Vagina (tissue), 2 donors: ENCODE data around the gene ELMO2. TPM values are rescaled to one million over a fixed set of nuclear protein-coding genes. Genes with fewer than 3 reads are reported as not detected.

ENCODE experiments used
- DNase-seq, 2 donors: peaks; one replicate each; pipeline ENCODE4 v3.0.0-alpha.2; 2017; ENCODE audit errors: extremely low spot score in 2 of 2
- H3K27ac ChIP-seq: fragments of 200-600 bp; sonication (generic); one replicate; pipeline ENCODE4 v1.5.1; 2019
- H3K27me3 ChIP-seq: fragments of 200-600 bp; sonication (generic); one replicate; pipeline ENCODE4 v1.5.1; 2019
- H3K36me3 ChIP-seq, 2 donors: fragments of 200-600 bp; sonication (generic); one replicate each; pipeline ENCODE4 v1.5.1; 2017 to 2019
- H3K4me1 ChIP-seq: fragments of 200-600 bp; sonication (generic); one replicate; pipeline ENCODE4 v1.5.1; 2019
- H3K4me3 ChIP-seq, 2 donors: fragments of 200-600 bp; sonication (generic); 1 replicate in 1 of 2; 2 replicates in 1 of 2; pipeline ENCODE4 v1.5.1; 2016 to 2019
- H3K9me3 ChIP-seq: fragments of 200-600 bp; sonication (generic); one replicate; pipeline ENCODE4 v1.5.1; 2019
- CTCF ChIP-seq, 3 experiments: fragments of 450-650 bp in 2 of 3; fragments of 200-600 bp in 1 of 3; sonication (generic) in 1 of 3; IDR thresholded peaks; one replicate each; pipeline ENCODE4 v1.5.1; 2017 to 2019; ENCODE audit warnings: antibody characterized with exemption in 3 of 3, mild to moderate bottlenecking in 2 of 3, moderate library complexity in 2 of 3
- POLR2A ChIP-seq, 2 donors: fragments of 450-650 bp; IDR thresholded peaks; one replicate each; pipeline ENCODE4 v1.6.1; 2017; ENCODE audit warnings: antibody characterized with exemption in 2 of 2, mild to moderate bottlenecking in 2 of 2, moderate library complexity in 2 of 2
- POLR2AphosphoS5 ChIP-seq, 2 donors: sonication (generic); formaldehyde crosslinking; IDR thresholded peaks; one replicate each; pipeline ENCODE4 v1.9.0; 2017; ENCODE audit warnings: antibody characterized with exemption in 2 of 2, mild to moderate bottlenecking in 2 of 2, low read depth in 1 of 2; ENCODE audit not compliant: insufficient read depth in 1 of 2
- intact Hi-C: fragments of 100-400 bp; cut with DNase I; formaldehyde crosslinking; loops from one replicate; pipeline ENCODE4 v1.15.1; 2023
- total RNA-seq: library from RNA; depleted of rRNA; stranded (reverse); fragments of >200 nt; gene quantifications from one replicate; pipeline ENCODE4 v1.2.3, GENCODE V29; 2016

ELMO2 gene
- total RNA-seq, 1 donor from 2014 or later, result 73.9 TPM

- DNase-seq, result no peak
- Histone ChIP-seq H3K27me3 (no peaks in the 10 kb centered on the region), H3K4me3 (no peak overlapping the region), H3K9me3 (no peaks in the 10 kb centered on the region), H3K27ac (no peak overlapping the region), H3K4me1 (no peaks in the 10 kb centered on the region), H3K36me3 (no peaks in the 10 kb centered on the region)
- TF ChIP-seq CTCF (IDR thresholded peaks at IDR 0.05) (no peak), POLR2A (IDR thresholded peaks at IDR 0.05) (no peak), POLR2AphosphoS5 (IDR thresholded peaks at IDR 0.05; ENCODE audit: insufficient read depth in 1 of 2, low read depth in 1 of 2) (peak in 1 of 2 donors; percentile 19)
- intact Hi-C loops, result no loop called here
Observed at GRCh38 chr20:46423882-46424482, 17.6 kb upstream of the ELMO2 start.

DNA sequence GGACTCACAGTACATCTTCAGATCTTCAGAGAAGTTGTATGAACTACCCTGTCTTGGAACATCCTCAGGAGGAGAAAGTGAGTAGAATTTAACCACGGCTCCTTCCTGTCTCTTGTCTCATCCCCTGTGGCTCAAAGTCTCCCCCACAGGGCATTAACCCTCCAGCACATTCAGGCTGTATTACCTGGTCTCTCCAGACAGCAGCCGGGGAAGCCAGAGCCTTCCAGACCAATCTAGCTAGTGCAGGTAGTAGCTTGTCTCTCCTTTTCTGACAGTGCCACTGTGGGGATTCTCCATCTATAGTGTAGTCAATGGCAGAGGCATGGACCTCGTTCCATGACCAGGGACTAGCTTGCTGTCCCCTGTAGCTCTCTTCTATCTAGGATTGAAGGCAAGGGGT is 16.9 kb upstream of the ELMO2 start:
- H3K36me3 ChIP-seq, result no peaks in the 10 kb centered on the region
- no peak overlapping the region for H3K27ac ChIP-seq
- no peak for DNase-seq
- no peaks in the 10 kb centered on the region for H3K27me3 ChIP-seq
- H3K4me1 ChIP-seq, result no peaks in the 10 kb centered on the region
- intact Hi-C loops, result no loop called here
- no peaks in the 10 kb centered on the region for H3K9me3 ChIP-seq
- TF ChIP-seq CTCF (IDR thresholded peaks at IDR 0.05), result no peak
- TF ChIP-seq POLR2A (IDR thresholded peaks at IDR 0.05), result no peak
- no peak for TF ChIP-seq POLR2AphosphoS5 (IDR thresholded peaks at IDR 0.05; ENCODE audit: insufficient read depth in 1 of 2, low read depth in 1 of 2)
- no peak overlapping the region for H3K4me3 ChIP-seq

- no peak for TF ChIP-seq POLR2AphosphoS5 (IDR thresholded peaks at IDR 0.05; ENCODE audit: insufficient read depth in 1 of 2, low read depth in 1 of 2)
- no peak for TF ChIP-seq CTCF (IDR thresholded peaks at IDR 0.05)
- no peak for TF ChIP-seq POLR2A (IDR thresholded peaks at IDR 0.05)
- Histone ChIP-seq H3K27ac (no peak overlapping the region), H3K27me3 (no peaks in the 10 kb centered on the region), H3K36me3 (no peaks in the 10 kb centered on the region), H3K9me3 (no peaks in the 10 kb centered on the region), H3K4me1 (no peaks in the 10 kb centered on the region), H3K4me3 (no peak overlapping the region)
- intact Hi-C loops, result no loop called here
- DNase-seq, result no peak
Observed at GRCh38 chr20:46420878-46421277, 14.5 kb upstream of the ELMO2 start.

GRCh38 chr20:46419882-46420281 is 13.5 kb upstream of the ELMO2 start:
- DNase-seq, result no peak
- H3K36me3 ChIP-seq, result no peaks in the 10 kb centered on the region

More at GRCh38 chr20:46419882-46420281, 13.5 kb upstream of the ELMO2 start:
- TF ChIP-seq CTCF (IDR thresholded peaks at IDR 0.05), result no peak
- no peak for TF ChIP-seq POLR2AphosphoS5 (IDR thresholded peaks at IDR 0.05; ENCODE audit: insufficient read depth in 1 of 2, low read depth in 1 of 2)
- TF ChIP-seq POLR2A (IDR thresholded peaks at IDR 0.05), result no peak
- Histone ChIP-seq H3K27me3 (no peaks in the 10 kb centered on the region), H3K27ac (no peak overlapping the region), H3K4me3 (no peak overlapping the region), H3K9me3 (no peaks in the 10 kb centered on the region), H3K4me1 (no peaks in the 10 kb centered on the region)
- intact Hi-C loops, result no loop called here
